Measurements from ENCODE around the gene MAST4. TPM values are rescaled to one million over a fixed set of nuclear protein-coding genes. Genes with fewer than 3 reads are reported as not detected.

The MAST4 gene
- total RNA-seq, 4 donors from 2014 or later, result 16.2 to 32.8 (median 25.0) TPM

- no peak for ATAC-seq
- Histone ChIP-seq H3K4me3 (no peak overlapping the region), H3K4me1 (peaks cover 0 to 14% (median 0%) of the 10 kb centered on the region in 3 donors), H3K27me3 (no peaks in the 10 kb centered on the region), H3K27ac (peak overlapping the region in 2 of 4 donors; percentile 41 to 42), H3K36me3 (no peaks in the 10 kb centered on the region), H3K9me3 (no peaks in the 10 kb centered on the region)
- TF ChIP-seq POLR2A (IDR thresholded peaks at IDR 0.05), result no peak
- no peak for TF ChIP-seq POLR2AphosphoS5 (IDR thresholded peaks at IDR 0.05)
- no peak for TF ChIP-seq EP300 (IDR thresholded peaks at IDR 0.05)
- TF ChIP-seq CTCF (IDR thresholded peaks at IDR 0.05), result no peak
- 5 to 23% methylated on average over 2 of the region's 2 CpGs for WGBS, 2 donors (ENCODE audit: low coverage in 1 of 2)
Measured at GRCh38 chr5:67193439-67193807, 597.2 kb downstream of the MAST4 start.

DNA sequence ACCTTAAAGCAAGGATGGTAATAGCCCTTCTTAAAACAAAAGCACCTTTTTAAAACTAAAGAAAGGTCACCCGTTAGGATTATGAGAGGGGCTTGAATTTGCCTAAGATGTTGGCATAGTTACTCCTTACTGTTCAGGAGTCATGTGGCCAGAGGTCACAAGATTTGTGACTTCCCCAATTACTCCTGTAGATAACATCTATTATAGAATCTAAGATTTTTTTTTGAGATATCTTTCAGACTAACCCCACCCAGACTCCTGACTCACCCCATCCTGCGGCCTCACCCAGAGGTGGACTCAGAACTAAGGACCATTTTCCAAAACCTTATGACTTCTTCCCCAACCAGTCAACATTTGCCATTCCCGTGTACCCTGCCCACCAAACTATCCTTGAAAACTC lies 598.0 kb downstream of the MAST4 start:
- Histone ChIP-seq H3K4me1 (peaks cover 0 to 14% (median 0%) of the 10 kb centered on the region in 3 donors), H3K27ac (no peak overlapping the region), H3K4me3 (no peak overlapping the region), H3K9me3 (no peaks in the 10 kb centered on the region), H3K27me3 (no peaks in the 10 kb centered on the region), H3K36me3 (no peaks in the 10 kb centered on the region)
- no peak for ATAC-seq
- TF ChIP-seq POLR2AphosphoS5 (IDR thresholded peaks at IDR 0.05) (no peak), CTCF (IDR thresholded peaks at IDR 0.05) (no peak), POLR2A (IDR thresholded peaks at IDR 0.05) (no peak), EP300 (IDR thresholded peaks at IDR 0.05) (no peak)
- 88 to 93% methylated on average over 3 of the region's 3 CpGs for WGBS, 2 donors (ENCODE audit: low coverage in 1 of 2)

DNA sequence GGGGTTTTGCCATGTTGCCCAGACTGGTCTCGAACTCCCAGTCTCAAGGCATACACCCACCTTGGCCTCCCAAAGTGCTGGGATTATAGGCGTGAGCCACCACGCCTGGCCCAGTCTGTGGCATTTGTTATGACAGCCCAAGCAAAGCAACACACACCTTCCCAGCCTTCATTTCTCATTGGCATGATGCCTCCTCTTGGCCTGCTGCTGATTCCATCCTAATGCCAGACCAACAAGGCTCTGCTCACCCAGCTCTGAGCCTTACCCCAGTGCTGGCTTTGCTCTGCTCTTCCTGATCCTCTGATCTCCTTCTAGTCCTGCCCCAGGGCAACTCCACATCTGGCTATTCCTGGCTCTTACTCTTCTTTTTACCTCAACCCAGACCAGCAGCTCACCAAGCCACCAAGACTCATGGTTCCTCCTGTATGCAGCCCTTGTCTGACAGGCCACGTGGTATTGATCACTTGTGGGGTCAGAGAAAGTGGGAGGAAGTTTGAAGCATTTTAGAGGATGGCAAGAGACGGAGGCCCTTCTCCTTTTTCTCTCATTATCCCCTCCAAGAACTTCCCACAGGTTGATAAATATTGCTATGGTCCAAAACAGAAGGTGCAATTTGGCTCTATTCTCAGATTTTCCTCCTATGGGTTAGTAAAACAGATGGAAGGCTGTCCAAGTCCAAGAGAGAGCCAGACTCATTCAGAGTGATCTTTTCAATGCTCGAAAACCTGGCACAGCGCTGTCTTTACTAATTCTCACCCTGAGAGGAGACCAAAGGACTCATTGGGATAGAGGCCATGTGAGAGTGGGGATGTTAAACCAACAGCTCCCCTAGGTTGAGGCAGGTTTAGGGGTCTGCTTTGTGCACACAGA lies 599.4 kb downstream of the MAST4 start:
- Histone ChIP-seq H3K27ac (no peak overlapping the region), H3K36me3 (no peaks in the 10 kb centered on the region), H3K4me1 (peaks cover 0 to 14% (median 0%) of the 10 kb centered on the region in 3 donors), H3K27me3 (no peaks in the 10 kb centered on the region), H3K4me3 (no peak overlapping the region), H3K9me3 (no peaks in the 10 kb centered on the region)
- WGBS, 2 donors (ENCODE audit: low coverage in 1 of 2), result 50 to 88% methylated on average over 1 to 3 of the region's 7 CpGs
- ATAC-seq, result no peak
- no peak for TF ChIP-seq EP300 (IDR thresholded peaks at IDR 0.05)
- TF ChIP-seq POLR2AphosphoS5 (IDR thresholded peaks at IDR 0.05), result no peak
- no peak for TF ChIP-seq CTCF (IDR thresholded peaks at IDR 0.05)
- no peak for TF ChIP-seq POLR2A (IDR thresholded peaks at IDR 0.05)

GRCh38 chr5:67196537-67197059 lies 600.4 kb downstream of the MAST4 start, which contains the start of gene CD180:
Gene CD180 (minus strand): TSS chr5:67196799. CDS start chr5:67196641, 158 bp downstream.
- 69 to 79% methylated on average over 4 of the region's 5 CpGs for WGBS, 2 donors (ENCODE audit: low coverage in 1 of 2)
- H3K27me3 ChIP-seq, result no peaks in the 10 kb centered on the region
- no peak within 1 kb of the TSS for H3K27ac ChIP-seq
- H3K4me3 ChIP-seq, result no peak within 1 kb of the TSS
- peaks cover 0 to 14% (median 0%) of the 10 kb centered on the region in 3 donors for H3K4me1 ChIP-seq
- no peaks in the 10 kb centered on the region for H3K36me3 ChIP-seq
- TF ChIP-seq POLR2A (IDR thresholded peaks at IDR 0.05) (no peak), POLR2AphosphoS5 (IDR thresholded peaks at IDR 0.05) (no peak), EP300 (IDR thresholded peaks at IDR 0.05) (no peak), CTCF (IDR thresholded peaks at IDR 0.05) (no peak)
- no peaks in the 10 kb centered on the region for H3K9me3 ChIP-seq
- ATAC-seq, result peak; percentile 36

Data from gastroesophageal sphincter (tissue), 4 donors.